OCI-LY3 (cell line): ENCODE data around the gene SIGLEC5.

Source experiments
- H2AFZ ChIP-seq: fragments of 200-600, 300-600 bp; shearing (Covaris generic); 2 replicates; pipeline ENCODE4 v1.6.0; 2014; ENCODE audit warnings: antibody characterized with exemption, low read depth, low read length
- H3K27ac ChIP-seq: fragments of 200-600, 300-600 bp; sonication (generic); 2 replicates; pipeline ENCODE4 v1.5.1; 2014; ENCODE audit warnings: mild to moderate bottlenecking, low read length, moderate library complexity, mixed read lengths
- H3K27me3 ChIP-seq: fragments of 200-600, 300-600 bp; sonication (generic); 2 replicates; pipeline ENCODE4 v1.6.1; 2014; ENCODE audit warnings: low read depth, low read length, mixed read lengths
- H3K36me3 ChIP-seq: fragments of 200-600, 300-600 bp; sonication (generic); replicated peaks from 2 replicates; pipeline ENCODE3; 2014; ENCODE audit warnings: low read depth, low read length, mixed read lengths
- H3K4me1 ChIP-seq: fragments of 300-600, 200-600 bp; sonication (generic); 2 replicates; pipeline ENCODE4 v1.6.1; 2014; ENCODE audit warnings: low read length, mixed read lengths
- H3K4me2 ChIP-seq: fragments of 200-600, 300-600 bp; sonication (generic); 2 replicates; pipeline ENCODE4 v1.6.1; 2014; ENCODE audit warnings: low read length, mixed read lengths
- H3K4me3 ChIP-seq: fragments of 300-600, 200-600 bp; sonication (generic); 2 replicates; pipeline ENCODE4 v1.5.1; 2014; ENCODE audit warnings: antibody characterized with exemption, mild to moderate bottlenecking, low read length, moderate library complexity
- H3K79me2 ChIP-seq: fragments of 300-600, 200-600 bp; shearing (Covaris generic); 2 replicates; pipeline ENCODE4 v1.6.1; 2014; ENCODE audit warnings: mild to moderate bottlenecking, low read length, mixed read lengths
- H3K9ac ChIP-seq: fragments of 300-600, 200-600 bp; shearing (Covaris generic); 2 replicates; pipeline ENCODE4 v1.6.0; 2014; ENCODE audit warnings: mild to moderate bottlenecking, low read length, moderate library complexity
- H3K9me3 ChIP-seq: fragments of 200-600, 300-600 bp; shearing (Covaris generic); 2 replicates; pipeline ENCODE4 v1.6.1; 2014; ENCODE audit warnings: low read length, mixed read lengths; ENCODE audit not compliant: insufficient read depth
- H4K20me1 ChIP-seq: fragments of 200-600, 300-600 bp; sonication (generic); 2 replicates; pipeline ENCODE4 v1.6.1; 2016; ENCODE audit warnings: low read length, mixed read lengths; ENCODE audit not compliant: insufficient read depth
- CTCF ChIP-seq: fragments of 200-600, 300-600 bp; sonication (generic); IDR thresholded peaks from 2 replicates; pipeline ENCODE4 v1.5.1; 2014; ENCODE audit warnings: antibody characterized with exemption, low read length, low read depth
- EZH2phosphoT487 ChIP-seq: fragments of 200-600 bp; shearing (Covaris generic); IDR thresholded peaks from 2 replicates; pipeline ENCODE4 v1.6.1; 2018; ENCODE audit warnings: antibody characterized with exemption, mixed run types, low read depth

The SIGLEC5 gene

GRCh38 chr19:51607077-51607476 lies 23.1 kb downstream of the SIGLEC5 start:
- TF ChIP-seq CTCF: no peak
- TF ChIP-seq EZH2phosphoT487: peak; percentile 97
- Histone ChIP-seq H3K79me2 (no peaks in the 10 kb centered on the region), H3K36me3 (peaks cover 10% of the 10 kb centered on the region), H3K4me3 (peak overlapping the region; percentile 61), H3K9ac (peak overlapping the region; percentile 44), H3K27me3 (peaks cover 48% of the 10 kb centered on the region), H3K4me2 (peak overlapping the region; percentile 89), H4K20me1 (no peaks in the 10 kb centered on the region), H3K4me1 (peaks cover 60% of the 10 kb centered on the region), H3K9me3 (0 out of 2 replicates have a peak, but pooled peaks cover under 1% of the 10 kb centered on the region), H2AFZ (no peak overlapping the region), H3K27ac (peak overlapping the region; percentile 91)

- Histone ChIP-seq H3K9ac (no peak overlapping the region), H3K36me3 (peaks cover 7% of the 10 kb centered on the region), H4K20me1 (no peaks in the 10 kb centered on the region), H3K79me2 (no peaks in the 10 kb centered on the region), H3K4me3 (no peak overlapping the region), H3K27me3 (peaks cover 16% of the 10 kb centered on the region), H3K4me1 (peaks cover 36% of the 10 kb centered on the region), H3K9me3 (no peaks in the 10 kb centered on the region), H2AFZ (no peak overlapping the region), H3K27ac (no peak overlapping the region), H3K4me2 (peak overlapping the region; percentile 13; the same call in 1 of the 2 replicates)
- TF ChIP-seq CTCF (no peak), EZH2phosphoT487 (no peak)
These were observed 27.9 kb downstream of the SIGLEC5 start for GRCh38 chr19:51602189-51602854.

- Histone ChIP-seq H3K27ac (no peak overlapping the region), H3K9me3 (no peaks in the 10 kb centered on the region), H3K27me3 (peaks cover 16% of the 10 kb centered on the region), H2AFZ (no peak overlapping the region), H3K9ac (no peak overlapping the region), H3K4me3 (no peak overlapping the region), H4K20me1 (no peaks in the 10 kb centered on the region), H3K4me2 (no peak overlapping the region), H3K4me1 (peaks cover 25% of the 10 kb centered on the region), H3K79me2 (no peaks in the 10 kb centered on the region), H3K36me3 (peaks cover 5% of the 10 kb centered on the region)
- TF ChIP-seq EZH2phosphoT487 (no peak), CTCF (no peak)
These were observed 29.1 kb downstream of the SIGLEC5 start for GRCh38 chr19:51600940-51601580.

GRCh38 chr19:51599084-51599483 lies 31.1 kb downstream of the SIGLEC5 start:
- peaks cover 23% of the 10 kb centered on the region for H3K4me1 ChIP-seq
- H3K36me3 ChIP-seq: no peaks in the 10 kb centered on the region
- H3K27me3 ChIP-seq: no peaks in the 10 kb centered on the region
- no peaks in the 10 kb centered on the region for H3K79me2 ChIP-seq
- no peak overlapping the region for H2AFZ ChIP-seq
- no peaks in the 10 kb centered on the region for H3K9me3 ChIP-seq
- H3K9ac ChIP-seq: no peak overlapping the region
- H3K27ac ChIP-seq: no peak overlapping the region
- H3K4me2 ChIP-seq: no peak overlapping the region
- no peak overlapping the region for H3K4me3 ChIP-seq
- no peaks in the 10 kb centered on the region for H4K20me1 ChIP-seq
- TF ChIP-seq EZH2phosphoT487 (no peak), CTCF (no peak)
